ENCODE measurements around the gene FOXK1. TPM values are rescaled to one million over a fixed set of nuclear protein-coding genes. Genes with fewer than 3 reads are reported as not detected.

The FOXK1 gene
- polyA plus RNA-seq, 1 experiment: 3.3 TPM

DNA sequence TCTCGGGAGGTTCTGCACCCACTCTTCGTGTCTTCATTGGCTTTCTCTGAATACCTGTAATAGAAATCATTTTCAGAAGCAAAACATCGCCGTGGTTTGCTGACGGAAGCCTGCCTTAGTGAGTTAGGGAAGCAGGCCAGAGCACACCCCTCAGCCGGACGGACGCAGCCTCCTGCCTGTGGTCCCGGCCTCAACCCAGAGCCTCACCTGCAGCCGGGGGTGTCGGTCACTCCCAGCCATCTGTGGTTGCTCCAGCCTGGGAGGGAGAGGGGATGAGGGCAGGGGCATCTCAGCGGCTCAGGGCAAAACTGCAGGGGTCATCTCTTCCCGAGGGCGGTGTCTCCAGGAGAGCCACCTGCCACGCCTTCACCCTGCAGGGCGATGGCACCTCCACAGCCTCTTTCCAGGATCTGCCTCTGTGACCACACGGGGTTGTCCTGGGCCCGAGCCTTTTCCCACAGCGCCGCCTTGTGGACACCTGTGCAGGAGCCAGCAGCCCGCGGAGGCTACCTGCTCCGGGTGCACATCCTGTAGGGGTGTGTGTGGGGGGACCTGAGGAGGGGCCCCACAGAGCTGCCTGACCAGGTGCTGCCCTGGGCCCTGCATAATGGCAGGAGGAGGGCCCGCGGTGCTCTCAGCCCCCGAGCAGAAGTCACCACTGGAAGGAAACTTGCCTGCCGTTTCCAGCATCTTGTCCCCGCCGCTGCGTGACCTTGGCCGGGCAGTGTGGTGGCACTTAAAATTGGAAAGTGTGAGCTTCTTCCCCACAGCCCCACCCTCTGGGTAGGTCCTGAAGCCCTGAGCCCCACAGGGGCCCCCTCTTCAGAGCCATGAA is 71.7 kb downstream of the FOXK1 start:
- Histone ChIP-seq H3K36me3 (ENCODE audit: control insufficient read depth, insufficient read depth, low read length) (peaks cover 27% of the 10 kb centered on the region), H3K27me3 (ENCODE audit: control insufficient read depth, insufficient read depth, low read length) (no peaks in the 10 kb centered on the region), H3K4me3 (ENCODE audit: low read depth, low read length) (no peak overlapping the region)
- no peak for DNase-seq (ENCODE audit: low read depth)
- ChIA-PET CTCF (interaction anchor here (0.8 to 2.3 kb wide), 6 partner anchors 29 to 144 kb away, joined by 3 to 11 read pairs (median 4); no protein-coding TSS in a partner anchor), POLR2A (no interaction called here)
- TF ChIP-seq, protein P1, sequence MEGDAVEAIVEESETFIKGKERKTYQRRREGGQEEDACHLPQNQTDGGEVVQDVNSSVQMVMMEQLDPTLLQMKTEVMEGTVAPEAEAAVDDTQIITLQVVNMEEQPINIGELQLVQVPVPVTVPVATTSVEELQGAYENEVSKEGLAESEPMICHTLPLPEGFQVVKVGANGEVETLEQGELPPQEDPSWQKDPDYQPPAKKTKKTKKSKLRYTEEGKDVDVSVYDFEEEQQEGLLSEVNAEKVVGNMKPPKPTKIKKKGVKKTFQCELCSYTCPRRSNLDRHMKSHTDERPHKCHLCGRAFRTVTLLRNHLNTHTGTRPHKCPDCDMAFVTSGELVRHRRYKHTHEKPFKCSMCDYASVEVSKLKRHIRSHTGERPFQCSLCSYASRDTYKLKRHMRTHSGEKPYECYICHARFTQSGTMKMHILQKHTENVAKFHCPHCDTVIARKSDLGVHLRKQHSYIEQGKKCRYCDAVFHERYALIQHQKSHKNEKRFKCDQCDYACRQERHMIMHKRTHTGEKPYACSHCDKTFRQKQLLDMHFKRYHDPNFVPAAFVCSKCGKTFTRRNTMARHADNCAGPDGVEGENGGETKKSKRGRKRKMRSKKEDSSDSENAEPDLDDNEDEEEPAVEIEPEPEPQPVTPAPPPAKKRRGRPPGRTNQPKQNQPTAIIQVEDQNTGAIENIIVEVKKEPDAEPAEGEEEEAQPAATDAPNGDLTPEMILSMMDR (IDR thresholded peaks at IDR 0.05; ENCODE audit: insufficient read depth, low read depth, low read length): peak; percentile 91

DNA sequence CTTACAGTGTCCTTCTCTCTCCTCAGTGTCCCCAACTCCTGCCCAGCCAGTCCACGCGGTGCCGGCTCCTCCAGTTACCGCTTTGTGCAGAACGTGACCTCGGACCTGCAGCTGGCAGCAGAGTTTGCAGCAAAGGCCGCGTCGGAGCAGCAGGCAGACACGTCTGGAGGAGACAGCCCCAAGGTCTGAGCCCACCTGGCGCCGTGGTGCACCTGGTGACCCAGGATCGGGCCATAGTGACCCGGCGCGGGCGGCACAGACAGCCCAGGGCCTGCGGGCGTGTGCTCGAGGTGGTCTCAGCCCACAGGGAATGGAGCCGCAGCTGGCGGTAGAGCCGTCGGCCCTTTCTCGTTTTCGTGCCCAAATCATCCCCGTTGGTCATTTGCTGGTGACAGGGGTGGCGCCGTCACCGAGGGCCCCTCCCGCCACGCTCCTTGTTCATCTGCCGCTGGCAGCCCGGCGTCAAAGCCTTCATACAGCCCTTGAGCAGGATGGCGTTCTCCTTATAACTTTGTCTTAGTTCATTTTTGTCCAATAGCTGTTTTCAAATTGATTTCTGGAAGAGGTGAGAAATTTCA is 72.4 kb downstream of the FOXK1 start:
- TF ChIP-seq, protein P1 (IDR thresholded peaks at IDR 0.05; ENCODE audit: insufficient read depth, low read depth, low read length): no peak
- POLR2A ChIA-PET: no interaction called here

DNA sequence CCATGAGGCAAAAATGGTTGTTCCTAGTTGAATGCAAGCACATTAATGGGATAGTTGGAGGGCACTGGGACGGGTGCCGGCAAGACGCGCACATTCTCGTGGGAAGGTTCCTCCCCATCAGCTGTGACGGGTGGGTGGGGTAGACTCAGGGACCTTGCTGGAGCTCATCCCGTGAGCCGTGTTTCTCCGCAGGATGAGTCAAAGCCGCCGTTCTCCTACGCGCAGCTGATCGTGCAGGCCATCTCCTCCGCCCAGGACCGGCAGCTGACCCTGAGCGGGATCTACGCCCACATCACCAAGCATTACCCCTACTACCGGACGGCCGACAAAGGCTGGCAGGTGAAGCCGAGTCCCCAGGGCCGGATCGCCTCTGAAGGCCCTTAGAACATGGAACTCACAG is 73.0 kb downstream of the FOXK1 start:
- no peak overlapping the region for H3K4me3 ChIP-seq (ENCODE audit: low read depth, low read length)
- no peak for DNase-seq (ENCODE audit: low read depth)
- CTCF ChIA-PET: interaction anchor here (0.7 to 2.3 kb wide), 8 partner anchors 12 to 145 kb away, joined by 3 to 11 read pairs (median 4); no protein-coding TSS in a partner anchor
- TF ChIP-seq, protein P1 (IDR thresholded peaks at IDR 0.05; ENCODE audit: insufficient read depth, low read depth, low read length): no peak
- peaks cover 33% of the 10 kb centered on the region for H3K36me3 ChIP-seq (ENCODE audit: control insufficient read depth, insufficient read depth, low read length)
- POLR2A ChIA-PET: no interaction called here
- H3K27me3 ChIP-seq (ENCODE audit: control insufficient read depth, insufficient read depth, low read length): no peaks in the 10 kb centered on the region

More for the DNA sequence above, 72.4 kb downstream of the FOXK1 start:
- peaks cover 30% of the 10 kb centered on the region for H3K36me3 ChIP-seq (ENCODE audit: control insufficient read depth, insufficient read depth, low read length)
- DNase-seq (ENCODE audit: low read depth): no peak
- H3K4me3 ChIP-seq (ENCODE audit: low read depth, low read length): no peak overlapping the region
- H3K27me3 ChIP-seq (ENCODE audit: control insufficient read depth, insufficient read depth, low read length): no peaks in the 10 kb centered on the region
- CTCF ChIA-PET: interaction anchor here (0.7 to 2.3 kb wide), 8 partner anchors 12 to 145 kb away, joined by 3 to 11 read pairs (median 4); no protein-coding TSS in a partner anchor

DNA sequence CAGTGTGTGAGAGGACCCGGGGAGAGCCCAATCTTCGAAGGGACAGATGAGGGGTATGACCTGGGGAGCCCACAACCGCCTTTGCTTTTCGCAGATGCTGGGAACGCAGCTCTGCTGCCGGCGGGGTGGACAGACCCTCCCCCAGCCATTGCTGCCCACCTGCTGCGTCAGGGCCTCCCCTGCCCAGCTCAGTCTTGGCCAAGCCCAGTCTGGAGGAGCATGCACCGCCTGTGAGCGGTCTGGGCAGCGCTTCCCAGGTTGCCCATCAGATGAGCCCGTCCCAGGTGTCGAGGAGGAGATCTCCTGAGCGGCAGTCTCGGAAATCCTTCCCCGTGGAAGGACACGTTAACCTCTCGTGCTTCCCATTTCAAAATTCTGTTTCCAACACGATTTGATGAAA is 76.0 kb downstream of the FOXK1 start:
- ChIA-PET CTCF (interaction anchor here (0.6 to 1.4 kb wide), 3 partner anchors 10 to 116 kb away, joined by 3 to 4 read pairs (median 3); no protein-coding TSS in a partner anchor), POLR2A (no interaction called here)
- DNase-seq (ENCODE audit: low read depth): no peak
- TF ChIP-seq, protein P1 (IDR thresholded peaks at IDR 0.05; ENCODE audit: insufficient read depth, low read depth, low read length): no peak
- Histone ChIP-seq H3K4me3 (ENCODE audit: low read depth, low read length) (no peak overlapping the region), H3K27me3 (ENCODE audit: control insufficient read depth, insufficient read depth, low read length) (no peaks in the 10 kb centered on the region), H3K36me3 (ENCODE audit: control insufficient read depth, insufficient read depth, low read length) (peaks cover 47% of the 10 kb centered on the region)

DNA sequence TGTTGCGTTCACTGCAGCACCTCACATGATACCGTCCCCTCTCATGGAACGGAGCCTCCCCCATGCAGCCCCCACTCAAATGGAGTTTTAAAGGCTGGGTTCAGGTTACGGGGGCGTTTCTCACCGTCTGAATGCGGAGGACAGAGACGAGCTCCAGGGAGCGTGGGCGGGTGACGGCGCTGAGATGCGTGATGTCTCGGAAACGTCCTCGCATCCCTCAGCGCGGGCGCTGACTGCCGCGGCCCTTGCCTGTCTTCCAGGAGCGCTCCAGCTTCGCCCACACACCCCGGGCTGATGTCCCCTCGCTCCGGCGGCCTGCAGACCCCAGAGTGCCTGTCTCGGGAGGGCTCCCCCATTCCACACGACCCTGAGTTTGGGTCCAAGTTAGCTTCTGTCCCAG is 76.7 kb downstream of the FOXK1 start:
- DNase-seq (ENCODE audit: low read depth): no peak
- ChIA-PET POLR2A (no interaction called here), CTCF (interaction anchor here (0.6 to 1.4 kb wide), 3 partner anchors 11 to 117 kb away, joined by 3 to 4 read pairs (median 3); no protein-coding TSS in a partner anchor)
- Histone ChIP-seq H3K4me3 (ENCODE audit: low read depth, low read length) (no peak overlapping the region), H3K27me3 (ENCODE audit: control insufficient read depth, insufficient read depth, low read length) (no peaks in the 10 kb centered on the region), H3K36me3 (ENCODE audit: control insufficient read depth, insufficient read depth, low read length) (peaks cover 54% of the 10 kb centered on the region)
- TF ChIP-seq, protein P1 (IDR thresholded peaks at IDR 0.05; ENCODE audit: insufficient read depth, low read depth, low read length): no peak
